Uterus (tissue), 4 donors: Measurements from ENCODE around the gene LRP1B. TPM values are rescaled to one million over a fixed set of nuclear protein-coding genes. Genes with fewer than 3 reads are reported as not detected.
"Not testable (repeated sequence)": the region's sequence is repeated elsewhere in the genome, so short reads cannot be mapped to it uniquely, and the experiment has no call there.

Experiments used
- DNase-seq, 2 donors: peaks; one replicate each; pipeline ENCODE4 v3.0.0-alpha.2; 2019 to 2020
- H3K27ac ChIP-seq, 2 donors: fragments of 200-600 bp; sonication (generic); 1 replicate in 1 of 2; 2 replicates in 1 of 2; pipeline ENCODE4 v1.5.1; 2016 to 2018
- H3K27me3 ChIP-seq, 2 donors: fragments of 200-600 bp; sonication (generic); one replicate each; pipeline ENCODE4 v1.5.1; 2018 to 2019; ENCODE audit warnings: control low read depth in 1 of 2
- H3K36me3 ChIP-seq, 2 donors: fragments of 200-600 bp; sonication (generic); one replicate each; pipeline ENCODE4 v1.5.1; 2019; ENCODE audit warnings: control low read depth in 1 of 2
- H3K4me1 ChIP-seq, 2 donors: fragments of 200-600 bp; sonication (generic); one replicate each; pipeline ENCODE4 v1.5.1; 2018 to 2019; ENCODE audit warnings: control low read depth in 1 of 2
- H3K4me3 ChIP-seq, 2 donors: fragments of 200-600 bp; sonication (generic); 1 replicate in 1 of 2; 2 replicates in 1 of 2; pipeline ENCODE4 v1.5.1; 2018 to 2019; ENCODE audit warnings: mild to moderate bottlenecking in 1 of 2
- H3K9me3 ChIP-seq, 2 donors: fragments of 200-600 bp; sonication (generic); one replicate each; pipeline ENCODE4 v1.5.1; 2019; ENCODE audit warnings: control low read depth in 1 of 2
- CTCF ChIP-seq, 4 experiments: fragments of 200-600 bp in 2 of 4; fragments of 450-650 bp in 2 of 4; sonication (generic) in 2 of 4; IDR thresholded peaks; one replicate each; pipeline ENCODE4 v1.5.1; 2016 to 2019; ENCODE audit warnings: antibody characterized with exemption in 4 of 4, mild to moderate bottlenecking in 2 of 4, moderate library complexity in 1 of 4
- POLR2A ChIP-seq, 2 donors: fragments of 450-650 bp; IDR thresholded peaks; one replicate each; pipeline ENCODE4 v1.6.1; 2016; ENCODE audit warnings: antibody characterized with exemption in 2 of 2, mild to moderate bottlenecking in 1 of 2, moderate library complexity in 1 of 2
- intact Hi-C: fragments of 100-400 bp; cut with DNase I; formaldehyde crosslinking; loops from one replicate; pipeline ENCODE4 v1.15.1; 2023; ENCODE audit warnings: low total_unique reads
- total RNA-seq, 4 donors: library from RNA; depleted of rRNA in 3 of 4; stranded (reverse); fragments of >200 nt in 3 of 4; gene quantifications; one replicate each; pipeline versions ENCODE4 v1.1.0 to v1.2.4, GENCODE V29; 2014 to 2023
- donor health status: DM: yes; HTN: yes; CAD: no.

The LRP1B gene
- total RNA-seq, 4 donors from 2014 or later, result 0.29 to 7.3 (median 0.79) TPM; not detected in 1

- DNase-seq, result no peak
- TF ChIP-seq CTCF (IDR thresholded peaks at IDR 0.05) (no peak), POLR2A (IDR thresholded peaks at IDR 0.05) (no peak)
- Histone ChIP-seq H3K36me3 (no peaks in the 10 kb centered on the region), H3K4me1 (no peaks in the 10 kb centered on the region), H3K27ac (no peak overlapping the region), H3K9me3 (no peaks in the 10 kb centered on the region), H3K4me3 (no peak overlapping the region), H3K27me3 (no peaks in the 10 kb centered on the region)
- intact Hi-C loops, result no loop called here
These were observed 1782.0 kb downstream of the LRP1B start for GRCh38 chr2:140348826-140349225.

- Histone ChIP-seq H3K4me3 (no peak overlapping the region), H3K4me1 (no peaks in the 10 kb centered on the region), H3K36me3 (no peaks in the 10 kb centered on the region), H3K9me3 (no peaks in the 10 kb centered on the region), H3K27ac (no peak overlapping the region), H3K27me3 (no peaks in the 10 kb centered on the region)
- intact Hi-C loops, result no loop called here
- TF ChIP-seq POLR2A (IDR thresholded peaks at IDR 0.05) (no peak), CTCF (IDR thresholded peaks at IDR 0.05) (no peak)
- no peak for DNase-seq
These were observed 1786.0 kb downstream of the LRP1B start for GRCh38 chr2:140344838-140345237.

- intact Hi-C loops, result not testable (repeated sequence)
These were observed 1786.5 kb downstream of the LRP1B start for GRCh38 chr2:140344266-140344665.

GRCh38 chr2:140338795-140339194 is 1792.0 kb downstream of the LRP1B start:
- no peaks in the 10 kb centered on the region for H3K27me3 ChIP-seq
- H3K4me1 ChIP-seq, result no peaks in the 10 kb centered on the region
- H3K36me3 ChIP-seq, result no peaks in the 10 kb centered on the region
- H3K9me3 ChIP-seq, result no peaks in the 10 kb centered on the region
- no peak for DNase-seq
- H3K27ac ChIP-seq, result no peak overlapping the region
- no peak for TF ChIP-seq CTCF (IDR thresholded peaks at IDR 0.05)
- no peak for TF ChIP-seq POLR2A (IDR thresholded peaks at IDR 0.05)
- H3K4me3 ChIP-seq, result no peak overlapping the region
- intact Hi-C loops, result no loop called here

More at GRCh38 chr2:140344266-140344665, 1786.5 kb downstream of the LRP1B start:
- not testable (repeated sequence) for H3K4me1 ChIP-seq, H3K9me3 ChIP-seq, H3K4me3 ChIP-seq, H3K27me3 ChIP-seq, H3K27ac ChIP-seq, H3K36me3 ChIP-seq, DNase-seq

- H3K27ac ChIP-seq, result no peak overlapping the region
- H3K36me3 ChIP-seq, result no peaks in the 10 kb centered on the region
- no peak overlapping the region for H3K4me3 ChIP-seq
- no peaks in the 10 kb centered on the region for H3K9me3 ChIP-seq
- no peaks in the 10 kb centered on the region for H3K4me1 ChIP-seq
- no peak for DNase-seq
- TF ChIP-seq CTCF (IDR thresholded peaks at IDR 0.05) (no peak), POLR2A (IDR thresholded peaks at IDR 0.05) (no peak)
- intact Hi-C loops, result no loop called here
- H3K27me3 ChIP-seq, result no peaks in the 10 kb centered on the region
These were observed 1793.8 kb downstream of the LRP1B start for GRCh38 chr2:140337061-140337460.

GRCh38 chr2:140316345-140316744 is 1814.5 kb downstream of the LRP1B start:
- intact Hi-C loops, result no loop called here

More at GRCh38 chr2:140316345-140316744, 1814.5 kb downstream of the LRP1B start:
- H3K27me3 ChIP-seq, result no peaks in the 10 kb centered on the region
- TF ChIP-seq CTCF (IDR thresholded peaks at IDR 0.05) (no peak), POLR2A (IDR thresholded peaks at IDR 0.05) (no peak)
- H3K9me3 ChIP-seq, result no peaks in the 10 kb centered on the region
- no peak for DNase-seq
- H3K4me1 ChIP-seq, result no peaks in the 10 kb centered on the region
- no peak overlapping the region for H3K27ac ChIP-seq
- H3K36me3 ChIP-seq, result no peaks in the 10 kb centered on the region
- H3K4me3 ChIP-seq, result no peak overlapping the region
